Testis (tissue), 3 donors: Measurements from ENCODE around the gene SIPA1L3. TPM values are rescaled to one million over a fixed set of nuclear protein-coding genes. Genes with fewer than 3 reads are reported as not detected.

Source experiments
- DNase-seq: peaks from one replicate; pipeline ENCODE4 v3.0.0-alpha.2; 2019
- H3K27ac ChIP-seq, 2 donors: fragments of 200-600 bp; sonication (generic); one replicate each; pipeline ENCODE4 v1.5.1; 2019
- H3K27me3 ChIP-seq: fragments of 200-600 bp; sonication (generic); one replicate; pipeline ENCODE4 v1.5.1; 2019
- H3K36me3 ChIP-seq: fragments of 200-600 bp; sonication (generic); one replicate; pipeline ENCODE4 v1.5.1; 2017; ENCODE audit warnings: low read depth; ENCODE audit errors: missing control alignments
- H3K4me1 ChIP-seq: fragments of 200-600 bp; sonication (generic); one replicate; pipeline ENCODE4 v1.5.1; 2019
- H3K4me3 ChIP-seq, 2 donors: fragments of 200-600 bp; sonication (generic); one replicate each; pipeline ENCODE4 v1.5.1; 2017 to 2019
- H3K9me3 ChIP-seq: fragments of 200-600 bp; sonication (generic); one replicate; pipeline ENCODE4 v1.5.1; 2017
- POLR2A ChIP-seq: fragments of 450-650 bp; IDR thresholded peaks from one replicate; pipeline ENCODE4 v1.6.1; 2017; ENCODE audit warnings: antibody characterized with exemption, mild to moderate bottlenecking, moderate library complexity
- WGBS, 2 donors: methylation state at CpG; one replicate each; pipeline ENCODE4 v1.1.5; 2018; 5-methylcytosine and 5-hydroxymethylcytosine counted together
- intact Hi-C: fragments of 100-400 bp; cut with DNase I; formaldehyde crosslinking; loops from one replicate; pipeline ENCODE4 v1.15.1; 2023; ENCODE audit warnings: low total_unique reads
- polyA plus RNA-seq: library from polyadenylated mRNA; stranded (reverse); fragments of 350-450 nt; fragmentation: Illumina TruSeq; extraction: RNeasy Lipid Tissue Mini Kit (QIAGEN cat#74804); gene quantifications from one replicate; pipeline ENCODE4 v1.2.3, GENCODE V29; 2014; ENCODE audit warnings: low read depth, low replicate concordance; ENCODE audit not compliant: insufficient read depth
- total RNA-seq, 2 donors: library from RNA; depleted of rRNA; stranded (reverse); fragments of >200 nt; gene quantifications; one replicate each; pipeline ENCODE4 v1.2.3, GENCODE V29; 2016
- TF ChIP-seq, protein P1 (sequence below), 3 experiments: fragments of 450-650 bp in 2 of 3; fragments of 200-600 bp in 1 of 3; sonication (generic) in 1 of 3; IDR thresholded peaks; one replicate each; pipeline ENCODE4 v1.5.1; 2016 to 2019; ENCODE audit warnings: antibody characterized with exemption in 3 of 3, mild to moderate bottlenecking in 2 of 3, moderate library complexity in 1 of 3

Gene SIPA1L3
- total and polyA plus RNA-seq, 3 donors from 2014 or later, result 21.1 to 47.6 (median 43.7) TPM

DNA sequence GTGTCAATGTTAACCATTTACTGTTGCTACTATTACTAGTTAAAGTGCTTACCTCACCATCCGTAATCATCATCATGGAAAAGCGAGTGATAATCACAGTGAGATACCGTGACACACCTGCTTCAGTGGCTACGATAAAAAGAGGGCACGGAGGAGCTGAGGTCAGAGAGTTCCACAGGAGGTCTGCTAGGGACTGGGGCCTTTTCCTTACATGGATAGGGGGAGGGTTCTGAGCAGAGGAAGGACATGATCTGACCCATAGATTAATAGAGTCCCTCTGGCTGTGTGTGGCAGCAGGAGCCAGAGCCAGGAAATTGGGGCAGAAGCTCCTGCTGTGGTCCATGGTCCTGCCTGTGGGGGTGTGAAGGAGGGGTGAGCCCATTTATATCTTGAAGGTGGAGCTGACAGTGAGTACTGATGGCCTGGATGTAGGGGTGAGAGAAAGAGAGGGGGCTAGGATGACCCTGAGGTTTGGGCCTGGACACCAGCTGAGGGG lies 136.7 kb downstream of the SIPA1L3 start:
- no peaks in the 10 kb centered on the region for H3K9me3 ChIP-seq
- TF ChIP-seq POLR2A, result no peak
- TF ChIP-seq, protein P1, sequence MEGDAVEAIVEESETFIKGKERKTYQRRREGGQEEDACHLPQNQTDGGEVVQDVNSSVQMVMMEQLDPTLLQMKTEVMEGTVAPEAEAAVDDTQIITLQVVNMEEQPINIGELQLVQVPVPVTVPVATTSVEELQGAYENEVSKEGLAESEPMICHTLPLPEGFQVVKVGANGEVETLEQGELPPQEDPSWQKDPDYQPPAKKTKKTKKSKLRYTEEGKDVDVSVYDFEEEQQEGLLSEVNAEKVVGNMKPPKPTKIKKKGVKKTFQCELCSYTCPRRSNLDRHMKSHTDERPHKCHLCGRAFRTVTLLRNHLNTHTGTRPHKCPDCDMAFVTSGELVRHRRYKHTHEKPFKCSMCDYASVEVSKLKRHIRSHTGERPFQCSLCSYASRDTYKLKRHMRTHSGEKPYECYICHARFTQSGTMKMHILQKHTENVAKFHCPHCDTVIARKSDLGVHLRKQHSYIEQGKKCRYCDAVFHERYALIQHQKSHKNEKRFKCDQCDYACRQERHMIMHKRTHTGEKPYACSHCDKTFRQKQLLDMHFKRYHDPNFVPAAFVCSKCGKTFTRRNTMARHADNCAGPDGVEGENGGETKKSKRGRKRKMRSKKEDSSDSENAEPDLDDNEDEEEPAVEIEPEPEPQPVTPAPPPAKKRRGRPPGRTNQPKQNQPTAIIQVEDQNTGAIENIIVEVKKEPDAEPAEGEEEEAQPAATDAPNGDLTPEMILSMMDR (IDR thresholded peaks at IDR 0.05), result no peak
- H3K36me3 ChIP-seq, result no peaks in the 10 kb centered on the region
- no peak overlapping the region for H3K4me3 ChIP-seq
- WGBS, 2 donors, result 92 to 97% methylated on average over 5 of the region's 5 CpGs
- no peak for DNase-seq
- no peak overlapping the region for H3K27ac ChIP-seq
- H3K4me1 ChIP-seq, result no peaks in the 10 kb centered on the region
- no peaks in the 10 kb centered on the region for H3K27me3 ChIP-seq
- intact Hi-C loops, result no loop called here

DNA sequence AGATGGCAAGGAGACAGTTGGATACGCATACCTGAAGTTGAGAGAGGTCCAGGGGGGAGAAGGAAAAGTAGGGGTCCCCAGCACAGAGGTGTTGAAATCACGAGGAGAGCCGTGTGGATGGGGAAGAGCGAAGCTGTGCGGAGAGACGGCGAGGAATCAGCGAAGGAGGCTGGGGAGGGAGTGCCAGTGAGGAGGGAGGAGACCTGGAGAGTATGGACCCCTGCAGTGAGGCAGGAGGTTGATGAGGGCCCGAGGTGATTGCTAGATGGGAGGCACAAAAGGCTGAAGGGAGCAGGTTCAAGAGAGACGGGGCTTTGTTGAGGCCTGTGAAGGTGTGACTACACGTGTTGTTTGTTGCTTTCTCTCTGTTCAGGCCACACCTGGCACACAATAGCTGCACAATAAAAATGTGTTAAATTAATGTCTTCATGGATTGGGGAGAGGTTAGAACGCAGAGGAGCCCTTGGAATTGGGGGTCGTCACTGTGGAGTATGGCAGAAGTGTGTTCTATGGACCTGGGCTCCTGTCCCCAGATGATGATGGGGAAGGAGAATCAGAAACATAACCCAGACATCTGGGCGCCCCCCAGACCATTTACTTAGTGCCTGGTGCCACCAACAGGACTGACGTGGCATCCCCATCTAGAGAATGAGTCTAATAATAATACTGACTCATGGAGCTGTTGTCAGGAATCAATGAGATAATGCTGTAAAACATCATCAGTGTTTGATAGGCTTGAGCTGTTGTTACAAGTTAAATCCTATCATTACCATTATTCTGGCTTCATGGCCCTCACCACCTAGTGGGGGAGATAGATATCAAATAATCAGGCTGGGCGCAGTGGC lies 137.5 kb downstream of the SIPA1L3 start:
- TF ChIP-seq POLR2A, result no peak
- TF ChIP-seq, protein P1 (IDR thresholded peaks at IDR 0.05), result no peak
- no peaks in the 10 kb centered on the region for H3K27me3 ChIP-seq
- H3K4me1 ChIP-seq, result no peaks in the 10 kb centered on the region
- DNase-seq, result no peak
- H3K4me3 ChIP-seq, result no peak overlapping the region
- H3K9me3 ChIP-seq, result no peaks in the 10 kb centered on the region
- H3K36me3 ChIP-seq, result no peaks in the 10 kb centered on the region
- H3K27ac ChIP-seq, result no peak overlapping the region
- WGBS, 2 donors, result 92 to 94% methylated on average over 16 of the region's 16 CpGs
- intact Hi-C loops, result no loop called here

DNA sequence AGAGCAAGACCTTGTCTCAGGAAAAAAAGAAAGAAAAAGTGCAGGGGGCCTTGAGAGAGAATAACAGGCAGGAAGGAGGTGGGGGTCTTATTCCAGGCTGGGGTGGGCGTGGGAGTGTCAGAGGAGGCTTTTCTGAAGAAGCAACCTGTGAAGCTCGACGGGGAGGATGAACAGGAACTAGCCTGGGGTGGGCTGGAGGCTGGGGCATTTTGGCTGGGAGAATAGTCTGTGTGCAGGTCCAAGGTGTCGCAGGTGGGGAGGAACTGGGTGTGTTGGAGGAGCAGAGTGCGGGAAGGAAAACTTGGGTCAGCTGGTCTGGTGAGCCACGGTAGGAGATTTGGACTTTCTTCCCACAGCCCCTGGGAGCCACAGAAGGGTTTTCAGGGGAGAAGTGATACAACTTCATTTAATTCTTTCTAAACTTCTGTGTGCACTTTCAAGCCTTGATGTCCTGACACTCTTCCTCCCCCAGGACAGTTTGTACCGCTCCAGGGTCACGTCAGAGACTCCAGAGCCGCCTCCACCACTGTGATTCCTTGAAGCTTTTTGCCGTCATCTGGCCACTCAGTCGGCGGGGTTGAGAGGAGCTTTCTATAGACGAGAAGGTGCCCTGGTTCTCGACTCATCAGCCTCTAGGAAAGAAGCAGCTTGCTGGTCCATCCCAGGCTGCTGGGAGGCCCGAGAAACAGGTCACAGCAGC lies 138.7 kb downstream of the SIPA1L3 start:
- peak; percentile 38 for DNase-seq
- H3K27ac ChIP-seq, result no peak overlapping the region
- intact Hi-C loops, result no loop called here
- whole genome bisulfite sequencing, 2 donors, result 63 to 66% methylated on average over 15 of the region's 15 CpGs
- no peaks in the 10 kb centered on the region for H3K4me1 ChIP-seq
- H3K9me3 ChIP-seq, result no peaks in the 10 kb centered on the region
- no peak overlapping the region for H3K4me3 ChIP-seq
- TF ChIP-seq POLR2A, result no peak
- TF ChIP-seq, protein P1 (IDR thresholded peaks at IDR 0.05), result no peak
- H3K27me3 ChIP-seq, result no peaks in the 10 kb centered on the region
- H3K36me3 ChIP-seq, result no peaks in the 10 kb centered on the region

DNA sequence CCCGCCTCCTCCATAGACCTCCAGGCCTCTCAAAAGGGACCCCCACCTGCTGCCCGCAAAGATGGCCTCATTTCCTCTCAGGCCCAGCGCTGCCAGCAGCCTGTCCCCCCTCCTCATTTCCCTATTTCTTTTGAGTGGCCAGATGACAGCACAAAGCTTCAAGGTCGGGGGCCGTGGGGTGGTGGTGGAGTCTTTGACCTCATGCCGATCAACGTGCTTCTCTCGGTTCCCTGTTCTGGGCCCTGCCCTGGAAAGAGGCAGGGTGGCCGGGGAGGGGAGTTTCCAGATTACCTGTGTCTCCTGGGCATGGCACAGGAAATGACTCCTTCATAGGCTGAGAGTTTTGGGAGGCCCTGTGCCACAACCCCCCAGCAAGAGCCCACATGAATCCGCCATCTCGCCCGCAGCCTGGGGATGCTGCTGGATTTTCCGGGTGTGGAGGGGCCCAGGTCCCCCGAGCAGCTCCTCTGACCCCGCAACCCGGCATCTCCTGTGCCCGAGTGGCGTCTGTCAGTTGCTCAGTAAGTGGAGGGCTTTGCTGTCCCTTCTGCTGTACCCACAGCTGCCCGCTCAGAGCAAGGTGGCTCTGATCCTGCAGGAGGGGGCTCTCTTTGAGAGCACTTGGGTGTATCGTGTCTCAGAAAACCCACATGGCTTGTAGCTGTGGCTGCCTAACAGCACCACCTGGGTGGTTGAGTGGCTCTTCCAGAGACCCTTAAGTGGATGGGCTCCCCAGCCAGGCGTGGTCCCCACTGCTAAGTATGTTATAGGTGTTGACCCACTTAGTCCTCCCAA lies 139.4 kb downstream of the SIPA1L3 start:
- H3K27ac ChIP-seq, result no peak overlapping the region
- no peaks in the 10 kb centered on the region for H3K4me1 ChIP-seq
- WGBS, 2 donors, result 86 to 98% methylated on average over 14 to 21 of the region's 21 CpGs
- intact Hi-C loops, result no loop called here
- no peaks in the 10 kb centered on the region for H3K27me3 ChIP-seq
- H3K4me3 ChIP-seq, result no peak overlapping the region
- no peaks in the 10 kb centered on the region for H3K36me3 ChIP-seq
- TF ChIP-seq, protein P1 (IDR thresholded peaks at IDR 0.05), result no peak
- TF ChIP-seq POLR2A, result no peak
- no peak for DNase-seq
- no peaks in the 10 kb centered on the region for H3K9me3 ChIP-seq
